ENCODE results near the gene FARP2.

The FARP2 gene

DNA sequence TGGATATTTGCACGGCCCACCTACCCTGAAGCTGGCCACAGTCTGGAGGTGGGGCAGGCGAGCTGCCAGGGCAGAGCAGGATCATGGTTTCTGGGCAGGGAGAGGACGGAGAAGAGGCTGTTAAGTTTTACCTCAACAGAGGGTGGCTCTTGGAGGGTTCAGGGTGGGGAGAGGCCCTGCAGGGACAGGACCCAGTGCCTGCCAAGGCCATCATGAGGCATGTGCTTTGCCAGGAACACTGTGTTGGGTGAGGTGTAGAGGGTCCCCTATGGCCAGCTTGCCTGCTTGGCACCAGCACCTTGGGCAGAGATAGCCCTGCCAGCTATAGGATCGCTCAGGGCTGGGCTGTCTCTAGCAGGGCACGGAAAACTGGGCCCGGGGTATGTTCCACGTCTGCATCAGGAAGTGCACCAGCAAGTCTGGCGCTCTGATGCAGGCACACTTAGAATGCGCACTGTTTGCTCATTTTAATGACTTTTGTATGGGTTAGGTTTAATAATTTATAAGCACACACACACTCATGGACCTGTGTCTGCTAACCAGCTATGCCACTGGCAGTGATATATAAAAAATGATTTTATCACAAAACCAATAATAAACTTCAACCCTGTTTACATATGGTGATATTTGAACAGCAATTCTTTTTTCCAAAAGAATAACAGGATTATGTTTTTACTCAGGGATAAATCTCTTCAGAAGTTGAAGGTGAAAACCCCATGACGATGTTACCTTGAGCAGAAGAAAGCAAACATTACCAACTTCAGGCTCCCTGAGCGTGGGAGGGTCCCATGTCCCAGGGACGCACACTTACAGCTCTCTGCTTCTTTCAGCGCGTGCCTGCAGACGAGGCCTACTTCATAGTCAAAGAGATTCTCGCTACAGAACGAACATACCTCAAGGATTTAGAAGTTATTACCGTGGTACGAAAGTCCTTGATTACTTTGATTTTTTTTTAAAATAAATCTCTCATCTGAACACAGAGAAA, 105.9 kb downstream of the FARP2 start:
- DNase-seq, result no peak

DNA sequence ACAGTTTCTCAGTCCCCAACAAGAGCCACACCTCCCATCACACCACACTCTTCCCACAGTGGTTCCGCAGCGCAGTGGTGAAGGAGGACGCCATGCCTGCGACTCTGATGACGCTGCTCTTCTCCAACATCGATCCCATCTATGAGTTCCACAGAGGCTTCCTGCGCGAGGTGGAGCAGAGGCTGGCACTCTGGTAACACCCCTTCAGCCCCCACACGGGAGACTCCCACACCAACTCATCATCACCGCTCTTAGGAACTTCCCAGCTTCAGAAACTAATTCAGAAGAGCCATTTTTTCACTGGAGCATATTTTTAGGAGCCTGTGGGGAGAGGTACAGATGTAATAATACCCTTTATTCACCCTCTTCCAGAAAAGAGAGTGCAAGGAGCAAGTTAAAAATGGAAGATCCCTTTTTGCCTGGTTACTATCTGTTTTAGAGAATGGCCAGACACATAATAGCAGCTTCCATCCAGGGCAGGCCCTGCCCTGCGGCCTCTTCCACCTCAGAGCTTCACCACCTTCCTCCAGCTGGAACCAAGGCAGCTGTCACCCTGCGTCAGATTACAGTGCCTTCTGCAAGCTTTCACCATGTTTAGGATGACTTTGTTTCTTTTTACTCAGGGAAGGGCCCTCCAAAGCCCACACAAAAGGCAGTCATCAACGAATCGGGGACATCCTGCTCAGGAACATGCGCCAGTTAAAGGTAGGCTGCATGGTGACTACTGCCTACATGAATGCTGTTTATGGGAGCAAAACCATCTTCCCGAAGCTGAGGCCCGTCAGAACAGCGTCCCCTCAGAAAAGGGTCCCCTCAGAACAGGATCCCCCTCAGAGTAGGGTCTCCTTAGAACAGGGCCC, 107.4 kb downstream of the FARP2 start:
- no peak for DNase-seq

DNA sequence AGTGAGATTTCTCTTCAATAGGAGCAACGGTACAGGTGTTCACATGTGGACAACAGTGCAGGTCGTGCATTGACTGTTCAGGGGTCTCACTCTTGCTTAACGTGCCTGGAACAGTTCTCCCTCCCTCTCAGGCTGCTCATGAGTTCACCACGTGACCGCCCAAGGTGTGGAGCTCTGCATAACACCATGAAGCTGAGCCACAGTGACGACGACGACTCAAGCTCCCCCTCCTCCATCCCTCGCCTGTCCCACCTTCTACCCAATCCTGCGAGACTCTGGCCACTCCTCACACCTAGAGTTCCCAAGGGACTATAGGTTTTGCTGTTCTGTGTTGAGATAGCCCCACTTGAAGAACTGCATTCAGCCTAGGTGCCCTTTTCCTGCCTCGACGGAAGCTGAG, 109.5 kb downstream of the FARP2 start:
- DNase-seq, result no peak

DNA sequence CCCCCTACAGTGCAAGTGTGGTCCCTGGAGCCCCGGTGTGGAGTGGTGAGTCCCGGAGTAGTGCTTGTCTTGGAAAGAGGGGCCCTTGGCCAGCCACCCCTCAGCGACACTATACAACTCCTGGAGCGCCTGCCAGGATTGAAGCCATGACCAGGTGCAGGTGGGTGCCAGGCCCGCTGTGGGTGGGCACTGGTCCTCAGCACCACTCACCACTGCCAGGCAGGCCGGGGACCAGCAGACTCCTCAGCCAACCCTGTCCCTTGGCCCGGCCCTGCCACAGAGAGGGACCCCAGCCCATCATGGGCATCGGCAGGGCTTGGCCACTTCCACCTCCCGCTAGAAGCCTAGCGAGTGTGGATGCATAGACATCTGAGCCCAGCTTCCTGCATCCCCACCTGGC, 110.1 kb downstream of the FARP2 start:
- DNase-seq, result no peak

DNA sequence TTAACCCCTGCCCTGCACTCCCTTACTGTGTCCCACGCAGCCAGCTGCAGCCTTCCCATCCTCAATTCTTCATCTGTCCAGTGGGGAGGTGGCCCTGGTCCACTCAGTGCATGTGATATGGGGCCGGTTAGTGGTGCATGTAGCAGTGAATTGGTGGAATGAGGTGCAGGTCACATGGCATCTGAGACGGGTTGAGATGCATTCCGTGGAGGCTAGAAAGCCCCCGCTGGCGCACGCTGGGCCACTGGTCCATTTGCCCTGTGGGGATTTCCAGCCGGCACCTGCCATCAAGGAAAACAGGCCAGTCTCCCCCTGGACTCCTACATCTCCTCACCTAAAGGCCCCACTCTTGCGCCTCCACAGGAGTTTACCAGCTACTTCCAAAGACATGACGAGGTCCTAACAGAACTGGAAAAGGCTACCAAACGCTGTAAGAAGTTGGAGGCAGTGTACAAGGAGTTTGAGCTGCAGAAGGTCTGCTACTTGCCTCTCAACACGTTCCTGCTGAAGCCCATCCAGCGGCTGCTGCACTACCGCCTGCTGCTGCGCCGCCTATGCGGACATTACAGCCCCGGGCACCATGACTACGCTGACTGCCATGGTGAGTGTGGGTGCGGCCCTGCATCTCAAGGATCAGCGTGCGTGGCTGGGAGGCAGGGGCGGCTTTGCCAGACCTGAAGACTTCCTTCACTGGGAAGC, 111.8 kb downstream of the FARP2 start:
- DNase-seq, result no peak

DNA sequence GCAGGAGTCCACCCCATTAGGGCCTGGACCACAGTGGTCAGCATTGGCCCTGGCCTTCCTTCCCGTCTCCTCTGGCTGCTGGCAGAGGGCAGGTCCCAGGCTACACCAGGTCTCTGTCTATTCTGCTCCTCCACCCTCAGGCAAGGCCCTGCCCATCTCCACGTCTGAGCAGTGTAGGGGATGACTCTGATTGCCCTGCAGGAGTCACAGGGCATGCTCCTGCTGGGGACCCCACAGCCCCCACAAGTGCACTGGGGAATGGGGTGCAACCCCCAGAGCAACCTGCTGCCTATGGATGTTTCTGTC, 112.3 kb downstream of the FARP2 start:
- no peak for DNase-seq

DNA sequence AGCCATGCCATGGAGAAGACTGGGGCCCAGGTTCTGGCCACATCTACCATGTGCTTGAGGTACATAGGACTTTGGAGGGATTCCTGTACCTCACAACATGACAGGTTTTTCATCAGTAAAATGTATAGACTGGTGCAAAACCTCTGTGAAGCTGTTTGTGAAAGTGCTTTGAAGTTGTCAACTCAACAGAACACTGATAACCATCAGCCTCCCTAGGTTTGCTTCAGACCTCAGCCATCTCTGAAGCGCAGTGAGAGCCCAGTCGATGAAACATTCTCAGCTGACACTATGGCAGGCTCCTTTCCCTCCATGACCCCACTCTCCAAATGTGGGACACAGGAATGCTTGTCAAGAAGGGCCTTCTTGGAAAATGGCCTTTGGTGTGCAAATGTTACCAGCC, 113.7 kb downstream of the FARP2 start:
- DNase-seq, result no peak

DNA sequence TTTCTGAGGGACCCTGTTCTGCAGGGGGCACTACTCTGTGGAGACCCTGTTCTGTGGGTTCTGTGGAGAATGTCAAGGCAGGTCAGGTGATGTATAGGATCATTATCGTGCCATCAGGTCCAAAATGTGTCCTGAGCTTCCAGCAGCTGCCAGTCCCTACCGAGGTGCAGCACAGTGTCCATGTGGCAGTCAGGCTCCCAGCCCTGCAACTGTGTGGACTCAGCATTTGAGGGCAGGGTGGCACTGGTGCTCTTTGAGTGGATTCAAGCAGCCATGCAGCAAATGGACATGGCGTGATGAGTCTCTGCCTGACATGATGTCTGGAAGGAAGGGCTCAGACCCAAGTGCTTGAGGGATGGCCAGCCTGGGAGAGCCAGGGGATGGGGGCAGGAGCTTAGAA, 117.3 kb downstream of the FARP2 start:
- DNase-seq, result no peak

DNA sequence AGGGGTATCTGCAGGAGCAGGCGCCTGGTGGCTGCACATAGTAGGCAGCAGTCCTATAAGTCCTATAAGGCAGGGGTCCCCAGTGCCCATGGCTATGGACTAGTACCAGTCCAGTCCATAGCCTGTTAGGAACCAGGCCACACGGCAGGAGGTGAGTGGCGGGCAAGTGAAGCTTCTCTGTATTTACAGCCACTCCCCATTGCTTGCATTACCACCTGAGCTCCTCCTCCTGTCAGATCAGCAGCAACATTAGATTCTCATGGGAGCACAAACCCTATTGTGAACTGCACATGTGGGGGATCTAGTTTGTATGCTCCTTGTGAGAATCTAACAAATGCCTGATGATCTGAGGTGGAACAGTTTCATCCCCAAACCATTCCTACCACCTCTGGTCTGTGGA, 119.2 kb downstream of the FARP2 start:
- DNase-seq, result no peak

DNA sequence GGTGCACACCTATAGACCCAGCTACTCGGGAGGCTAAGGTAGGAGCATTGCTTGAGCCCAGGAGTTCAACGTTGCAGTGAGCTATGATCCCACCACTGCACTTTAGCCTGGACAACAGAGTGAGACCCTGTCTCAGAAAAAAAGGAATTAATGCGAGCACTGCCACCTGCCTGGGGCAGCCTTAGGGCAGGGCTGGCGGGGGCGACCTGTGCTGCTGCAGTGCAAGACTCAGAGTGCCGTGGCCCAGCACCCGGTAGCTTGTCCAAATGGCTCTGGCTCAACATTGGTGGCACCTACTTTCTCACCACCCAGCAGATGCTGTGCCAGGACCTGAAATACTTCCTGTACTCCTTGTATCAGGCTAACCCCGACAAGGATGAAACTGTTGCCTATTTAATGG, 122.1 kb downstream of the FARP2 start:
- no peak for DNase-seq

DNA sequence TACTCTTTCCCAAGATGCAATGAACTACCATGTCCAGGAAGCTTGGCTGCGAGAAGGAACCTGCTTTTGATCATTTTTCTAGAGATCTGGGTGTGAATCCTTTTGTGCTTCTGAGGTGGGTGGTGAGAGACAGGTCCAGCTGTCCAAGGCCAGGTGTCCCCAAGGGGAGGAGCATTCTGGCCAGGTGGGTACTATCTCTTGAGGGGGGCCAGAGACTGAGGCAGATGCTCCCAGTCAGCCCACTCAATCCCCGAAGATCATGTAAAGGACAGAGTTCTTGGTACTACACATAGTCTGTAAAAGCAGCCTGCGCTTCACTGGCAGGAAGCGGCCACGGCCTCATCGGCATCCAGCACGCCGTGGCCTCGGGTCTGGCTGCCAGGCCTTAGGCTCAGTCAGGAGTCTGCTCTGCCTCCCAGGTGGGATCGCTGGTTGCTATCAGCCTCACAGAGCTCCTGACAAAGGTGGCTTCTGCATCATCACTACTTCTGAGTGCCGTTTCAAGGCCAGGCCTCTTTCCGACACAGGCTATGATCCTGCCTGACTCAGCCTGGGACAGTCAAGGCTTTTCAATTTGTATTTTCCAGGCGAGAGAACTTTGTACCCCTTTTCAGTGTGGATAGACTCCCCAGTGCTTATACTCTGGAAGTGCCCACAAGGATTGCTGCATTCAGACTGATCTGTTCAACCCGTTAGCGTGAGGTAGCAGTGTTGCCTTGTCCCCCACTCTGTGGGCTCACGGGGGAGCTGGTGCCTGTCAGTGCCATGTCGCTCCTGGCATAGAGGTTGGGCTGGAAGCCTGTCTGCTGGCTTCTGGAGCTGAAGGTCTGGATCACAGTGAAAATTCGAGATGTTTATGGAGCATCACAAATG, 123.2 kb downstream of the FARP2 start:
- no peak for DNase-seq

DNA sequence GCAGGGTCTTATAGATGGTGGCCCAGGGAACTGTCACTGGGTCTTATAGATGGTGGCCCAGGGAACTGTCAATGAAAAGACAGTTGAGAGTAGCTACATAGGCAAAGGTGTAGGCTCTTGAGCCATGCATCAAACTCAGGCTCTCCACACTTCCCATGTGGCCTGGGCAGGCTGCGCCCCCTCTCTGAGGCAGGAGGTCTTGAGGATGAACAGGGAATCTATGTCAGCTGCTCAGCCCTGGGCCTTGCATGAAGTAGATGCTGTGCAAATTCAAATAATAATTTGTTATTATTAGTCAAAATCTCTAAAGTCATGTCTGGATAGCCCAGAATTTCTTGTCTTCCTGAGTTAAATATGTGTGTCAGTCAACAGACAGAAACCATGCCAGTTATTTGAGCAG, 125.6 kb downstream of the FARP2 start:
- no peak for DNase-seq

DNA sequence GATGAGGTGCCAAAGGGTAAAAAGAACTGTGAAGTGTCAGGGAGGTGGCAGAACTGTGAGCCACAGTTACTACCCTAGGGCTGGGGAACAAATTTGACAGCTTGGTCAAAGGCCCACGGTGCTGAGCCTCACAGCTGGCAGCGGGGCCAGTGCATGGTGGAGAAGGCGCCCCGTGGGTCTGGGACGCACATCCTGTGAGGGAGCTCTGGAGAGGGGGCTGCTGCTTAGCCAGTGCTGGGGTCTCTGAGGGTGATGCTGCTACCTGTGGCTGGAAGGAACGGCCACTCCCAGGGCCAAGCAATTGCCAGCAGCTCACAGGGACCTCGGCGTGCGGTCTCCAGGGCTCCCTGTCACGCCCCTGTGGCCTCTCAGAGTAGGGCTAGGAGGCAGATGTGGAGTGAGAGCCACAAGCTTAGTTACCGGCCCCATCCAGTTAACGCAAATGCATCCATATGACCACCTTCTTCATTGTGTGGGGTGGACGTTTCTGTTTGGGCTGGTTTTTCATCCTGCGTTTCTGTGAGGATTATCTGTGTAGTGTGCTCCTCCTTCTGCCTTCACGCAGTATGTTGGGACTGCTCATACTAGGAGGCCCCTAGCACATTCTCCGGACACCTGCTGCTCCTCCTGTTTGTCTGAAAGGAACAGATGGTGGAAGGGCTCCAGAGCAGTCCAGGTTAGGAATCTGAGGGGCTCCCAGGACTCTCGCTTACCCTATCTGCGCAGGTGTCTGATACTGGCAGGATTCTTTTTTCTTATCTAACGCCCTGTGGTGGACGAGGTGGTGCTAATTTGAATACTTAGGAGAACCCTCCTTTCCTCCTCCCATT, 126.3 kb downstream of the FARP2 start:
- DNase-seq, result no peak

DNA sequence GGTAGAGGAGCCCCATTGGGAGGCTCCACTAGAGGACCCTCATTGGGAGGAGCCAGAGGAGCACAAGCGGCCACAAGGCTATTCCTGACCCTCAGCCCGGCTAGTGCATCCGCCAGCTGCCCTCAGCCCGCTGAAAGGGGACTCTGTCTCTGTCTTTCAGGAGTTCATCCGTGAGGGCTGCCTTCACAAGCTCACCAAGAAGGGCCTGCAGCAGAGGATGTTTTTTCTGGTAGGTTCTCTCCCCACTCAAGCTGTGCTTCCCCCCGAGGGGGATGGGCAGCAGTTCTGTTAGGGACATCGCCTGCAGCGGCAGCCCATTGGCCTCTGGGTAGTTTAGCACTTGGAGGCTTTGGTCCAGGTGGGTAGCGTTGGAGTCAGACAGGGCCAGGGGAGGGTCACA, 127.2 kb downstream of the FARP2 start:
- no peak for DNase-seq

DNA sequence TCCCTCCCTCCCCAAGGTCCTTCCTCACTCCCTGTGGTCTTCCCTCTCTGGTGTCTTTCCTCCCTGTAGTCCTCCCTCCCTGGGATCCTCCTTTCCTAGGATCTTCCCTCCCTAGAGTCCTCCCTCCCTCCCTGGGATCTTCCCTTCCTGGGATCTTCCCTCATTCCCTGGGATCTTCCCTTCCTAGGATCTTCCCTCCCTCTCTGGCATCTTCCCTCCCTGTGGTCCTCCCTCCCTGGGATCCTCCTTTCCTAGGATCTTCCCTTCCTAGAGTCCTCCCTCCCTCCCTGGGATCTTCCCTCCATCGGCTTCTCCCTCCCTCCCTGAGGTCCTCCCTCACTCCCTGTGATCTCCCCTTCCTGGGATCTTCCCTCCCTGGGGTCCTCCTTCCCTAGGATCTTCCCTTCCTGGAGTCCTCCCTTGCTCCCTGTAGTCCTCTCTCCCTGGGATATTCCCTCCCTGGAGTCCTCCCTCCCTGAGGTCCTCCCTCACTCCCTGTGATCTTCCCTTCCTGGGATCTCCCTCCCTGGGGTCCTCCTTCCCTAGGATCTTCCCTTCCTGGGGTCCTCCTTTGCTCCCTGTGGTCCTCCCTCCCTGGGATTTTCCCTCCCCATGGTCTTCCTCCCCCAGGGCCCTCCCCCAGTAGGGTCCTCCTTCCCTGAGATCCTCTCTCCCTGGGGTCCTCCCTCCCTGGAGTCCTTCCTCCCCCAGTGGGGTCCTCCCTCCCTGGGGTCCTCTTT, 129.3 kb downstream of the FARP2 start:
- DNase-seq, result no peak

DNA sequence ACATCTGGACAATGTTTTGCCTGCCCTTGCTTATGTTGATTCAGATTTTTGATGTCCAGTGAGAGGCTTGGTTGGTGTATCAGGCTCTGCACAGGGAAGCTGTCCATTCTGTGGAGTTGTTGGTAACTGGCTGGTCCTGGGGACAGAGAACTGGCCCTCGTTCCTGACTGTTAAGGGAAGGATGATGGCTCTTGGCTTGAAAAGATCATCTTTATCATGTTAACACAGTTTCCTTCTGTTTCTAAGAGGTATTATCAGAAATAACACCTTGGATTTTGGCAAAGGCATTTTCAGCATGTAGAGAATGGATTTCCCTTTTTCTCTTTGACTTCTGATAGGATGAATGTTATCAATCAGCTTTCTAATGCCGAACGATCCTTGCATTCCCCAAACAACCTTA, 133.0 kb downstream of the FARP2 start:
- DNase-seq, result no peak

DNA sequence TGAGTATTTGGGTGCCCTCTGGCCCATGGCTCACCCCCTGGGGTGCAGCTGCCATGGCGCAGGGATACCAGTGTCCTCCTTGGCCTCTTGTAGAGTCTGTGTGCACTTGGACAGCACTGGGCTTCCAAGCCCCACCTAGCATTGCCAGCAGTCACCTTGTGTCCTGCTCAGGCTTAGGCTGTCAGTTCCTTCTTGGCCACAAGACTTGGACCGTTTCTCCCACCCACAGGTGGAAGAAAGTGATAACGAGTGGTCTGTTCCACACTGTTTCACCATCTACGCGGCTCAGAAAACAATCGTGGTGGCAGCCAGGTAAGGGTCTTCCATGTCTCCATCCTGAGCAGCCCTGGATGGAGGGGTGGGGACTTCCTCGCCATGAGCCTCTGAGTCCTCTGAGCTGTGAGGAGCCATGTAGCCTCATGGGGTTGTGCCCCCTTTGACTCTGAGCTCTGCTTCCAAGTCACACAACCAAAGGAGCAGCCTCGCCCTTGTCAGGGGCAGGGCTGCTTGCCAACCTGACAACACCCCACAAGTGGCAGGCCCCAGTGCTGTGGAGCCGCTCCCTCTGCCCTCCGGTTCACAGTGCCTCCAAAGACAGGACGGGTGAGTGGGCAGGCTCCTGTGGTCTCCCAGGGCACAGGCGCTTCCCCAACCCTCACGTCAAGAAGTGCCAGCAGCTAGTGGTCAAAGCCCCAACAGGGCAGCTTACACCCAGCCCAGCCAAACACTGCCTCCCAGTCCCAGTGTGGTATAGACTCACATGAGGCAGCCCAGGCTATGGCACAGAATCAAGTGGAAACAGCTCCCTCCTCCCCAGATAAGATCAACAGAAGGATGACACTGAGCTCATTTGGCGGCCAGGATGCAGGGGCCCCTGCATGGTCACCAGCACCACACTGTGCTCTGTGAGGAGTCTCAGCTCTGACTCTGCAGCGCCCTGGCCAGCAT, 133.9 kb downstream of the FARP2 start:
- no peak for DNase-seq

DNA sequence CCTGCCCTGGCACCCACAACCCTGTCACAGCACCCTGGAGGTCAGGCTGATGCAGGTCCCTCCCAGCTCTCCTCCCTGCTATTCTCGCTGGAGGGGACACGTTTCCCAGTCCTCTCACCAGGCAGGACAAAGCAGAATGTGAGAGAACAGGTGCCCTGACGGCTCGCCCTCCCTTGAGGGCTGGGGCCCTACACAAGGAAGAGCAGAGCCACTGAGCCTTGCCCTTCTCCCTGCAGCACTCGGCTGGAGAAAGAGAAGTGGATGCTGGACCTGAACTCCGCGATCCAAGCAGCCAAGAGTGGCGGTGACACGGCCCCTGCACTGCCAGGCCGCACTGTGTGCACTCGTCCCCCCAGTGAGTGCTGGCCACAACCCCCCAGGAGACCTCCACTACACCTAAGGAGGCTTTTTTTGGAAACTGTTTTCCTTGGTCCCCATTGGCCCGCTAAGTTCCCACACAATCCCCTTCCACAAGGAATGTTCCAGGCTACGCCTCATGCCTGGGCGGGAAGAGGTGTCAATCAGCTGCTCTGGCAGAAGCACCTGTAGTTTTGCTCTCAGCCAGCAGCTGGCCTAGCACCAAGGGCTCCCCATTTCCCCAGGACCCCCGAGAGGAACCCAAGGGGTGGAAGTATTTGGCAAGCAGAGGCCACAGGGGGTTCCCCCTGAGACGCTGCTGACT, 134.9 kb downstream of the FARP2 start:
- DNase-seq, result no peak

DNA sequence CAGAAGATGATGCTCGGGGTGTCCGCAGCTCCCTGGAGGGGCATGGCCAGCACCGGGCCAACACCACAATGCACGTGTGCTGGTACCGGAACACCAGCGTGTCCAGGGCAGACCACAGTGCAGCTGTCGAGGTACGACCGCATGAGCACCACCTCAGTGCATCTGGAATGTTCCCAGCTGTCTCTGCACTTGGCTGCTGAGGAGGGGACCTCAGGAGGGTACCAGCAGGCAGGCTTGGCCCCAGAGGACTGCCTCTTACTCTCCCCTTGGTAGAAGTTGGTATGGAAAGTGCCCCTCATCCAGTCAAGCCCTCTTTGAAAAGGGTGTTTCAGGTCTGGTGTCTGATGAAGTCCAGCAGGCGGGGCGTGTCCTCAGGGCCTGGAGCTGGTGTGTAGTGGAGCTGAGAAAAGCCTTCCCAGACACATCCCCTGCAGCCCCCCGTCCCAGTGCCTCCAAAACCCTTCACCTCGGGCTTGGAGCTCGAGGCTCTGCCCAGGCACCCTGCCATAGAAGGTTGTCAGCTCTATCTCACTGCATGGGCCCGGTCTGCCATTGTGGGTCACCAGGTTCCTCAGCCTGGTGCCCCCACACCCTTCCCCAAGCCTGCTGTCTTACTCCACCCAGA, 135.6 kb downstream of the FARP2 start:
- no peak for DNase-seq

All from SW 1271 (cell line).